ENCODE results near the gene RAB7B.

- no peak for TF ChIP-seq POLR2A (IDR thresholded peaks at IDR 0.05)
- no peak for TF ChIP-seq CTCF (IDR thresholded peaks at IDR 0.05)
- no peak for TF ChIP-seq EP300 (IDR thresholded peaks at IDR 0.05)
Observed at GRCh38 chr1:205976036-205976435, 27.2 kb downstream of the RAB7B start.

All from ovary (tissue), 3 donors.